Neural cell (in vitro differentiated cells): ENCODE data around the gene GPR78.

ENCODE experiments used
- CTCF ChIP-seq: fragments of 450-650 bp; IDR thresholded peaks from 2 replicates; pipeline ENCODE4 v1.5.1; 2014; ENCODE audit warnings: antibody characterized with exemption, mild to moderate bottlenecking, moderate library complexity; ENCODE audit not compliant: poor library complexity, severe bottlenecking
- EP300 ChIP-seq: fragments of 450-650 bp; conservative IDR thresholded peaks from 2 replicates; pipeline ENCODE4 v1.6.1; 2014; ENCODE audit warnings: antibody characterized with exemption, mild to moderate bottlenecking, moderate library complexity; ENCODE audit not compliant: poor library complexity, severe bottlenecking
- EZH2 ChIP-seq: fragments of 200-600, 300-800 bp; shearing (Covaris generic), sonication (generic); IDR thresholded peaks from 2 replicates; pipeline ENCODE4 v1.6.1; 2014; ENCODE audit warnings: antibody characterized with exemption, low read length, borderline replicate concordance, mild to moderate bottlenecking; ENCODE audit not compliant: insufficient read depth, poor library complexity, severe bottlenecking
- MXI1 ChIP-seq: fragments of 450-650 bp; conservative IDR thresholded peaks from 2 replicates; pipeline ENCODE4 v1.6.1; 2014; ENCODE audit warnings: antibody characterized with exemption, mild to moderate bottlenecking; ENCODE audit not compliant: poor library complexity, severe bottlenecking
- POLR2AphosphoS5 ChIP-seq: IDR thresholded peaks from 2 replicates; pipeline ENCODE4 v1.6.1; 2012
- RAD21 ChIP-seq: fragments of 450-650 bp; conservative IDR thresholded peaks from 2 replicates; pipeline ENCODE4 v1.6.1; 2014; ENCODE audit warnings: antibody characterized with exemption, mild to moderate bottlenecking, moderate library complexity
- REST ChIP-seq: IDR thresholded peaks from 2 replicates; pipeline ENCODE4 v1.6.1; 2012; ENCODE audit warnings: borderline replicate concordance
- SMC3 ChIP-seq: fragments of 450-650 bp; conservative IDR thresholded peaks from 2 replicates; pipeline ENCODE4 v1.6.1; 2014; ENCODE audit warnings: antibody characterized with exemption, mild to moderate bottlenecking, moderate library complexity; ENCODE audit not compliant: poor library complexity
- TAF1 ChIP-seq: IDR thresholded peaks from 2 replicates; pipeline ENCODE4 v1.6.1; 2012; ENCODE audit warnings: low read depth

- TF ChIP-seq CTCF (no peak), REST (no peak), EP300 (no peak), EZH2 (no peak), POLR2AphosphoS5 (no peak), RAD21 (no peak), TAF1 (no peak), MXI1 (no peak), SMC3 (no peak)
Observed at GRCh38 chr4:8601086-8601485, 20.9 kb downstream of the GPR78 start.
